Calu3 (cell line): ENCODE data around the gene OR6S1. TPM values are rescaled to one million over a fixed set of nuclear protein-coding genes. Genes with fewer than 3 reads are reported as not detected.

Source experiments
- BruUV-seq: library from RNA; stranded (reverse); fragments of 400-500 nt; replicated peaks from 2 replicates; lab custom pipeline; 2021; lab: Mats Ljungman, UMichigan
- CTCF ChIA-PET: fragments of 300-600 bp; sonication (Branson Sonifier 250); formaldehyde crosslinking; loops from one replicate; lab custom pipeline; 2022; ENCODE audit warnings: antibody characterized with exemption; lab: Charles Lee
- DNase-seq: peaks from one replicate; pipeline ENCODE4 v3.0.0; 2022
- H3K27ac Mint-ChIP-seq: one replicate; pipeline ENCODE4 v1.8.0; 2022; ENCODE audit warnings: mixed read lengths; ENCODE audit not compliant: unreplicated experiment
- H3K27me3 Mint-ChIP-seq: one replicate; pipeline ENCODE4 v1.8.0; 2022; ENCODE audit warnings: mixed read lengths; ENCODE audit not compliant: unreplicated experiment
- H3K36me3 Mint-ChIP-seq: one replicate; pipeline ENCODE4 v1.8.0; 2022; ENCODE audit warnings: mild to moderate bottlenecking, moderate library complexity, mixed read lengths; ENCODE audit not compliant: insufficient read depth, unreplicated experiment
- H3K4me1 Mint-ChIP-seq: one replicate; pipeline ENCODE4 v1.8.0; 2022; ENCODE audit warnings: mild to moderate bottlenecking, low read depth, mixed read lengths; ENCODE audit not compliant: unreplicated experiment
- H3K4me3 Mint-ChIP-seq: one replicate; pipeline ENCODE4 v1.8.0; 2022; ENCODE audit warnings: mild to moderate bottlenecking, low read depth, moderate library complexity, mixed read lengths; ENCODE audit not compliant: unreplicated experiment
- H3K9me3 Mint-ChIP-seq: one replicate; pipeline ENCODE4 v1.8.0; 2022; ENCODE audit warnings: low read depth, mixed read lengths; ENCODE audit not compliant: unreplicated experiment
- intact Hi-C: fragments of 100-400 bp; cut with micrococcal nuclease; formaldehyde crosslinking; loops from one replicate; pipeline ENCODE4 v1.10.0; 2022; ENCODE audit not compliant: unreplicated experiment
- total RNA-seq: library from RNA; stranded (reverse); gene quantifications from 2 replicates; pipeline ENCODE4 v1.2.3, GENCODE V29; 2022
- TF ChIP-seq, protein P1 (sequence below): fragments of 200-600 bp; IDR thresholded peaks from one replicate; pipeline ENCODE4 v1.8.0; 2022; ENCODE audit warnings: antibody characterized with exemption; ENCODE audit not compliant: unreplicated experiment

The OR6S1 gene
- total RNA-seq, 1 experiment from 2014 or later, result not detected

DNA sequence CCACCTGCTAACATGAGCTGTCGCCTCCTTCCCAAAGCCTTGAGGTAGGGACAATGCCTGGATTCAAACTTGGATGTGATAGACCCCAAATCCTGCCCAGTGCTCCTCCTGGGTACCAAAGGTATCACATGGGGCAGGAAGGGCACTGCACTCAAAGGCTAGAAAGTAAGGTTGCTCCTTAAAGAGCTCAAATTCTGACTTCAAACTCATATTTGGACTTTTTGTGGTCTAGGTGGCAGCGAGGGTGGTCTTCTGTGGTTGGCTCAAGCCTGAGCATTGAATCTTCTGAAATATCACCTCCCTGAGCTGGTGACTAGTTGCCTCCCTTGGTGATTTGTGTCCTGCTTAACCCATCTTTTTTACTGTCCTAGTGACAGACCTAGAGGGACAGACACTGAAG, 34.6 kb upstream of the OR6S1 start:
- H3K4me3 Mint-ChIP-seq, result no peak overlapping the region
- DNase-seq, result no peak
- no peaks in the 10 kb centered on the region for H3K36me3 Mint-ChIP-seq
- no peaks in the 10 kb centered on the region for H3K9me3 Mint-ChIP-seq
- peaks cover 23% of the 10 kb centered on the region for H3K4me1 Mint-ChIP-seq
- no TSS peak for BruUV-seq
- CTCF ChIA-PET, result no interaction called here
- TF ChIP-seq, protein P1, sequence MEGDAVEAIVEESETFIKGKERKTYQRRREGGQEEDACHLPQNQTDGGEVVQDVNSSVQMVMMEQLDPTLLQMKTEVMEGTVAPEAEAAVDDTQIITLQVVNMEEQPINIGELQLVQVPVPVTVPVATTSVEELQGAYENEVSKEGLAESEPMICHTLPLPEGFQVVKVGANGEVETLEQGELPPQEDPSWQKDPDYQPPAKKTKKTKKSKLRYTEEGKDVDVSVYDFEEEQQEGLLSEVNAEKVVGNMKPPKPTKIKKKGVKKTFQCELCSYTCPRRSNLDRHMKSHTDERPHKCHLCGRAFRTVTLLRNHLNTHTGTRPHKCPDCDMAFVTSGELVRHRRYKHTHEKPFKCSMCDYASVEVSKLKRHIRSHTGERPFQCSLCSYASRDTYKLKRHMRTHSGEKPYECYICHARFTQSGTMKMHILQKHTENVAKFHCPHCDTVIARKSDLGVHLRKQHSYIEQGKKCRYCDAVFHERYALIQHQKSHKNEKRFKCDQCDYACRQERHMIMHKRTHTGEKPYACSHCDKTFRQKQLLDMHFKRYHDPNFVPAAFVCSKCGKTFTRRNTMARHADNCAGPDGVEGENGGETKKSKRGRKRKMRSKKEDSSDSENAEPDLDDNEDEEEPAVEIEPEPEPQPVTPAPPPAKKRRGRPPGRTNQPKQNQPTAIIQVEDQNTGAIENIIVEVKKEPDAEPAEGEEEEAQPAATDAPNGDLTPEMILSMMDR, result no peak
- peaks cover 13% of the 10 kb centered on the region for H3K27me3 Mint-ChIP-seq
- no peak overlapping the region for H3K27ac Mint-ChIP-seq
- intact Hi-C loops, result no loop called here

DNA sequence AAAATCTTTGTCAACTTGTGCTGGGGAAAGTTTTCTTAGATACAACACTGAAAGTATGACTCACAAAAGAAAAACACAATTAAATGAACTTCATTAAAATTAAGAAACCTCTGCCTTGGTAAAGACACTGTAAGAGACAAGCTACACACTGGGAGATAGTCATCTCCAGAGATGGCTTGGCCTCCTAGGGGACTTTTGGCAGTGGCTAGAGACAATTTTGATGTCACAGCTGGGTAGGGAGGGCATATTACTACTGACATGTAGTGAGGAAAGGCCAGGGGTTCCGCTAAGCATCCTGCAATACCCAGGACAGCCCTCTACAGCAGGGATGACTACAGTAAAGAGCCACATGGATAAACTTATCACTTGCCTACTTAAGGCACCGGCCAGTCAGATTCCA, 34.2 kb upstream of the OR6S1 start:
- no peaks in the 10 kb centered on the region for H3K36me3 Mint-ChIP-seq
- intact Hi-C loops, result no loop called here
- CTCF ChIA-PET, result no interaction called here
- no peaks in the 10 kb centered on the region for H3K9me3 Mint-ChIP-seq
- peaks cover 19% of the 10 kb centered on the region for H3K4me1 Mint-ChIP-seq
- no peak for DNase-seq
- H3K27me3 Mint-ChIP-seq, result peaks cover 13% of the 10 kb centered on the region
- no peak overlapping the region for H3K4me3 Mint-ChIP-seq
- TF ChIP-seq, protein P1, result no peak
- BruUV-seq, result no TSS peak
- H3K27ac Mint-ChIP-seq, result no peak overlapping the region

DNA sequence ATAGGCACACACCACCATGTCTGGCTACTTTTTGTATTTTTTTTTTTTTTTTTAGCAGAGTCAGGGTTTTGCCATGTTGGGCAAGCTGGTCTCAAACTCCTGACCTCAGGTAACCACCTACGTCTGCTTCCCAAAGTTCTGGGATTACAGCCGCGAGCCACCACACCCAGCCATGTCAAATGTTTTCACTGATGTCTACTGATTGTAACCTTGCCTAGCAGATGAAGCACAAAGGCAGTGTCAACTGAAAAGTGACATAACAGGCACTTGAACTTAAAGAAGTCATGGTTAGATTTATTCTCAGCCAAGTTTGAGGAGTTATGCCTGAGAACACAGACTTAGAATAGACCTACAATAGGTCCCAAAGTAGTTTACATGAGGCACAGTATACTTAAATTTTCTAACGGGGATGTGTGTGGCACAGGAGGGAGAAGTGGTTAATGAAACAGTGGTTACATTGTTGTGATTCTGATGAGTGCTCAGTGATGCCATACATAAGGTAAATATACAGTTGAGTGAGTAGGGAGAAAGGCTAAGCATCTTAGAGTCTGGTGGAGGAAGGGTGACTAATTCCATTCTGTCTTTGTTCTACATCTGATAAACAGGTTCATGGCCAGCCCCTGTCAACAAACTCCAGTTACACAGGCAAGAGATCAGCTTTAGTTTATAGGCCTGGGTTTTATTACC, 30.2 kb upstream of the OR6S1 start:
- Mint-ChIP-seq H3K36me3 (no peaks in the 10 kb centered on the region), H3K27ac (no peak overlapping the region), H3K9me3 (no peaks in the 10 kb centered on the region), H3K27me3 (peaks cover 32% of the 10 kb centered on the region), H3K4me1 (peaks cover 12% of the 10 kb centered on the region), H3K4me3 (no peak overlapping the region)
- TF ChIP-seq, protein P1, result no peak
- intact Hi-C loops, result no loop called here
- no peak for DNase-seq
- no TSS peak for BruUV-seq
- CTCF ChIA-PET, result interaction anchor here (1.0 to 1.1 kb wide), 2 partner anchors 9 to 19 kb away, joined by 4 to 5 read pairs; no protein-coding TSS in a partner anchor

DNA sequence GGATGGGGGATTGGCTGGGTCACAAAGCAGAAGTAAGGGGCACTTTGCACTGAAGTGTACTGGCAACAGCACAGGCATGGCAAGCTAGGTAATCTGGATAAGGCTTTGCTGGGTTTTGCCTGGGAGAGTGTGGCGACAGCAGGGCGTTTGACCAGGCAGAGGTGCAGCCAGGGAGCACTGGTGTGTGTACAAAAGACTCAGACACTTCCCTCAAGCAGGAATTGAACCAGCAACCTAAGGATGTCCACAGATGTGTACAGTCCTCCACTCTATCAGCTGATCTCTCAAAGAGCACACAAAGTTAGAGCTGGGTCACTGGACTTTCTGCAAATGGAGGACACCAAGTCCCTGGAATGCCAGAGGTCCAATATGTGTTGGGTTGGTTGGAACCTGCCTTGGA, 27.5 kb upstream of the OR6S1 start:
- Mint-ChIP-seq H3K9me3 (no peaks in the 10 kb centered on the region), H3K4me3 (no peak overlapping the region), H3K4me1 (peaks cover 12% of the 10 kb centered on the region), H3K36me3 (no peaks in the 10 kb centered on the region), H3K27ac (no peak overlapping the region), H3K27me3 (peaks cover 27% of the 10 kb centered on the region)
- intact Hi-C loops, result no loop called here
- DNase-seq, result no peak
- no TSS peak for BruUV-seq
- TF ChIP-seq, protein P1, result no peak
- CTCF ChIA-PET, result interaction anchor here (1.8 kb wide), 1 partner anchor 12 kb away, joined by 6 read pairs; no protein-coding TSS in a partner anchor
